ENCODE data around the gene HLA-A. TPM values are rescaled to one million over a fixed set of nuclear protein-coding genes. Genes with fewer than 3 reads are reported as not detected.

Gene HLA-A
- total RNA-seq, 1 donor from 2014 or later, result 60.2 TPM

DNA sequence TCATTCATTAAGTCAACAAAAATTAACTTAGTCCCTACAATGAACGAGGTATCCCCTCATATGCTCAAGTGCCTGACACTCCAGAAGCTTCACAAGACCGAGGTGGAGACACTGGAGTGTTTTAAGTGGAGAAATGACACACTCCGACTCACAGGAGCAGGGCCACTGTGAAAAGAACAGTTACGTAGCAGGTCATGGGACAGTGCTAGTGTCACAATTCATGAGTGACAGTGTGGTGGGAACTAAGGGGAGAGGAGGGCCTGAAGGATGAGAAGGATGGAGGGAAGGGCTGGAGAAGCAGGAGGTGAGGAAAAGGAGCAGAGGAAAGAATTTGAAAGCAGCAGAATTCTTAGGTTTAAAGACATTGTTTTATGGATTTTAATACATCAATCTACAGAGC lies 1.3 kb upstream of the HLA-A start:
- H3K27me3 Mint-ChIP-seq (ENCODE audit: unreplicated experiment), result peaks cover 2% of the 10 kb centered on the region
- no peak for DNase-seq
- H3K4me1 Mint-ChIP-seq (ENCODE audit: low read depth, unreplicated experiment), result peaks cover 3% of the 10 kb centered on the region
- peak overlapping the region; percentile 5 for H3K4me3 Mint-ChIP-seq (ENCODE audit: unreplicated experiment)
- H3K9me3 Mint-ChIP-seq (ENCODE audit: unreplicated experiment), result peaks cover 7% of the 10 kb centered on the region
- peaks cover 3% of the 10 kb centered on the region for H3K36me3 Mint-ChIP-seq (ENCODE audit: unreplicated experiment)
- TF ChIP-seq, protein P1, sequence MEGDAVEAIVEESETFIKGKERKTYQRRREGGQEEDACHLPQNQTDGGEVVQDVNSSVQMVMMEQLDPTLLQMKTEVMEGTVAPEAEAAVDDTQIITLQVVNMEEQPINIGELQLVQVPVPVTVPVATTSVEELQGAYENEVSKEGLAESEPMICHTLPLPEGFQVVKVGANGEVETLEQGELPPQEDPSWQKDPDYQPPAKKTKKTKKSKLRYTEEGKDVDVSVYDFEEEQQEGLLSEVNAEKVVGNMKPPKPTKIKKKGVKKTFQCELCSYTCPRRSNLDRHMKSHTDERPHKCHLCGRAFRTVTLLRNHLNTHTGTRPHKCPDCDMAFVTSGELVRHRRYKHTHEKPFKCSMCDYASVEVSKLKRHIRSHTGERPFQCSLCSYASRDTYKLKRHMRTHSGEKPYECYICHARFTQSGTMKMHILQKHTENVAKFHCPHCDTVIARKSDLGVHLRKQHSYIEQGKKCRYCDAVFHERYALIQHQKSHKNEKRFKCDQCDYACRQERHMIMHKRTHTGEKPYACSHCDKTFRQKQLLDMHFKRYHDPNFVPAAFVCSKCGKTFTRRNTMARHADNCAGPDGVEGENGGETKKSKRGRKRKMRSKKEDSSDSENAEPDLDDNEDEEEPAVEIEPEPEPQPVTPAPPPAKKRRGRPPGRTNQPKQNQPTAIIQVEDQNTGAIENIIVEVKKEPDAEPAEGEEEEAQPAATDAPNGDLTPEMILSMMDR (IDR thresholded peaks at IDR 0.05; ENCODE audit: partially characterized antibody, unreplicated experiment), result no peak
- H3K27ac Mint-ChIP-seq (ENCODE audit: unreplicated experiment), result no peak overlapping the region

DNA sequence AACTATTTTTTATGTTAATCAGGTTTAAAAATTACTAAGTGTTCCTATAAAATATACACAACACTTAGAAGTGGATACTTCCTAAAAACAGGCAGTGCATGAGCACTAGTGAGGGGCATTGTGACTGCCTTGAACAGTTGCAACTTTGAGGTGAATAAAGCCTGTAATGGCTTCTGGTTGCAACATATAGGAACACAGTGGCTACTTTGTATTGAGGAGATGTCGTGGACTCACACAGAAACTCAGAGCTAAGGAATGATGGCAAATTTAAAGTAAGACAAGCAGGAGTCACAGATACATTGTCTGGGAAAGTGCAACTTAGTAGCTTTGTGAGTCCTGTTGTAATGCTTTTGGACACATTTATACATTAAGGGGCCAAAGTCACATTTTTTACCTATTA lies 861 bp upstream of the HLA-A start:
- Mint-ChIP-seq H3K27me3 (ENCODE audit: unreplicated experiment) (peaks cover 2% of the 10 kb centered on the region), H3K27ac (ENCODE audit: unreplicated experiment) (no peak overlapping the region), H3K9me3 (ENCODE audit: unreplicated experiment) (peaks cover 10% of the 10 kb centered on the region), H3K4me1 (ENCODE audit: low read depth, unreplicated experiment) (peaks cover 3% of the 10 kb centered on the region), H3K36me3 (ENCODE audit: unreplicated experiment) (peaks cover 5% of the 10 kb centered on the region), H3K4me3 (ENCODE audit: unreplicated experiment) (peak overlapping the region; percentile 78)
- DNase-seq, result no peak
- TF ChIP-seq, protein P1 (IDR thresholded peaks at IDR 0.05; ENCODE audit: partially characterized antibody, unreplicated experiment), result no peak

- H3K4me1 Mint-ChIP-seq (ENCODE audit: low read depth, unreplicated experiment), result peaks cover 3% of the 10 kb centered on the region
- peaks cover 2% of the 10 kb centered on the region for H3K27me3 Mint-ChIP-seq (ENCODE audit: unreplicated experiment)
- H3K27ac Mint-ChIP-seq (ENCODE audit: unreplicated experiment), result peak overlapping the region; percentile 62
- no peak for DNase-seq
- peaks cover 5% of the 10 kb centered on the region for H3K36me3 Mint-ChIP-seq (ENCODE audit: unreplicated experiment)
- H3K4me3 Mint-ChIP-seq (ENCODE audit: unreplicated experiment), result peak overlapping the region; percentile 78
- TF ChIP-seq, protein P1 (IDR thresholded peaks at IDR 0.05; ENCODE audit: partially characterized antibody, unreplicated experiment), result no peak
- H3K9me3 Mint-ChIP-seq (ENCODE audit: unreplicated experiment), result peaks cover 10% of the 10 kb centered on the region
These were observed 437 bp upstream of the HLA-A start for GRCh38 chr6:29941916-29942274.

DNA sequence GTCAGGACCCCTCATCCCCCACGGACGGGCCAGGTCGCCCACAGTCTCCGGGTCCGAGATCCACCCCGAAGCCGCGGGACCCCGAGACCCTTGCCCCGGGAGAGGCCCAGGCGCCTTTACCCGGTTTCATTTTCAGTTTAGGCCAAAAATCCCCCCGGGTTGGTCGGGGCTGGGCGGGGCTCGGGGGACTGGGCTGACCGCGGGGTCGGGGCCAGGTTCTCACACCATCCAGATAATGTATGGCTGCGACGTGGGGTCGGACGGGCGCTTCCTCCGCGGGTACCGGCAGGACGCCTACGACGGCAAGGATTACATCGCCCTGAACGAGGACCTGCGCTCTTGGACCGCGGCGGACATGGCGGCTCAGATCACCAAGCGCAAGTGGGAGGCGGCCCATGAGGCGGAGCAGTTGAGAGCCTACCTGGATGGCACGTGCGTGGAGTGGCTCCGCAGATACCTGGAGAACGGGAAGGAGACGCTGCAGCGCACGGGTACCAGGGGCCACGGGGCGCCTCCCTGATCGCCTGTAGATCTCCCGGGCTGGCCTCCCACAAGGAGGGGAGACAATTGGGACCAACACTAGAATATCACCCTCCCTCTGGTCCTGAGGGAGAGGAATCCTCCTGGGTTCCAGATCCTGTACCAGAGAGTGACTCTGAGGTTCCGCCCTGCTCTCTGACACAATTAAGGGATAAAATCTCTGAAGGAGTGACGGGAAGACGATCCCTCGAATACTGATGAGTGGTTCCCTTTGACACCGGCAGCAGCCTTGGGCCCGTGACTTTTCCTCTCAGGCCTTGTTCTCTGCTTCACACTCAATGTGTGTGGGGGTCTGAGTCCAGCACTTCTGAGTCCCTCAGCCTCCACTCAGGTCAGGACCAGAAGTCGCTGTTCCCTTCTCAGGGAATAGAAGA lies 978 bp downstream of the HLA-A start:
- H3K36me3 Mint-ChIP-seq (ENCODE audit: unreplicated experiment), result peaks cover 5% of the 10 kb centered on the region
- DNase-seq, result no peak
- H3K4me1 Mint-ChIP-seq (ENCODE audit: low read depth, unreplicated experiment), result peaks cover 3% of the 10 kb centered on the region
- H3K4me3 Mint-ChIP-seq (ENCODE audit: unreplicated experiment), result peak overlapping the region; percentile 82
- H3K9me3 Mint-ChIP-seq (ENCODE audit: unreplicated experiment), result peaks cover 10% of the 10 kb centered on the region
- TF ChIP-seq, protein P1 (IDR thresholded peaks at IDR 0.05; ENCODE audit: partially characterized antibody, unreplicated experiment), result no peak
- no peak overlapping the region for H3K27ac Mint-ChIP-seq (ENCODE audit: unreplicated experiment)
- peaks cover 2% of the 10 kb centered on the region for H3K27me3 Mint-ChIP-seq (ENCODE audit: unreplicated experiment)

- Mint-ChIP-seq H3K4me3 (ENCODE audit: unreplicated experiment) (no peak overlapping the region), H3K36me3 (ENCODE audit: unreplicated experiment) (peaks cover 5% of the 10 kb centered on the region), H3K9me3 (ENCODE audit: unreplicated experiment) (peaks cover 10% of the 10 kb centered on the region), H3K4me1 (ENCODE audit: low read depth, unreplicated experiment) (peaks cover 3% of the 10 kb centered on the region), H3K27ac (ENCODE audit: unreplicated experiment) (no peak overlapping the region), H3K27me3 (ENCODE audit: unreplicated experiment) (peaks cover 2% of the 10 kb centered on the region)
- TF ChIP-seq, protein P1 (IDR thresholded peaks at IDR 0.05; ENCODE audit: partially characterized antibody, unreplicated experiment), result no peak
- no peak for DNase-seq
These were observed 3.0 kb downstream of the HLA-A start for GRCh38 chr6:29945281-29945820.
